22Rv1 (cell line): Measurements from ENCODE around the gene ADNP.

ENCODE experiments used
- CTCF ChIP-seq: fragments of 450-650 bp; IDR thresholded peaks from 2 replicates; pipeline ENCODE4 v1.5.1; 2017; ENCODE audit warnings: mild to moderate bottlenecking
- ZFX ChIP-seq: fragments of 450-650 bp; IDR thresholded peaks from 2 replicates; pipeline ENCODE4 v1.6.1; 2017; ENCODE audit warnings: antibody characterized with exemption, borderline replicate concordance

- TF ChIP-seq CTCF (no peak), ZFX (no peak)
These were observed 54.4 kb downstream of the ADNP start for GRCh38 chr20:50876816-50877215.
